GM21723 (cell line): ENCODE results near the gene PRRT4.

Experiments used
- ATAC-seq: cut with Tn5 transposase; IDR thresholded peaks from one replicate; pipeline ENCODE4 v1.9.1; 2021; ENCODE audit warnings: mild to moderate bottlenecking, moderate library complexity; ENCODE audit not compliant: unreplicated experiment

The PRRT4 gene

GRCh38 chr7:128361411-128362379 is at the start of gene PRRT4:
Gene PRRT4 (minus strand): TSS chr7:128361690.
- peak; percentile 56 for ATAC-seq

DNA sequence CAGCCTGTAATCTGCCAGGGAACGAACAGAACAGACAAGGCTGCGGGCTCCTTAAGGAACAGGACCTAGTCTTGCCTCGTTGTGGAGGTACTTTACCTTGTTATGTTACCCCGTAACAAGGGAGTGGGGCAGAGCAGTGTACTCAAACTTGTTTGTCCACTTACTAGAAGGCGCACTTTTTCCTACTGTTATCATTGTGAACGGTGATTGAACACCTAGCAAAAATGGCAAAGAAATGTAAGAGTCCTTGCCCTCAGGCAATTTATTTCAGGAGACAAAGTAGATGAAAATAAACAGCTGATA is 48.9 kb upstream of the PRRT4 start:
- ATAC-seq = no peak

GRCh38 chr7:128409596-128410450 is 48.3 kb upstream of the PRRT4 start, which contains the start of gene IMPDH1:
Gene IMPDH1 (minus strand): TSS chr7:128409982. CDS start chr7:128409901, 81 bp downstream.
- ATAC-seq = peak; percentile 81

DNA sequence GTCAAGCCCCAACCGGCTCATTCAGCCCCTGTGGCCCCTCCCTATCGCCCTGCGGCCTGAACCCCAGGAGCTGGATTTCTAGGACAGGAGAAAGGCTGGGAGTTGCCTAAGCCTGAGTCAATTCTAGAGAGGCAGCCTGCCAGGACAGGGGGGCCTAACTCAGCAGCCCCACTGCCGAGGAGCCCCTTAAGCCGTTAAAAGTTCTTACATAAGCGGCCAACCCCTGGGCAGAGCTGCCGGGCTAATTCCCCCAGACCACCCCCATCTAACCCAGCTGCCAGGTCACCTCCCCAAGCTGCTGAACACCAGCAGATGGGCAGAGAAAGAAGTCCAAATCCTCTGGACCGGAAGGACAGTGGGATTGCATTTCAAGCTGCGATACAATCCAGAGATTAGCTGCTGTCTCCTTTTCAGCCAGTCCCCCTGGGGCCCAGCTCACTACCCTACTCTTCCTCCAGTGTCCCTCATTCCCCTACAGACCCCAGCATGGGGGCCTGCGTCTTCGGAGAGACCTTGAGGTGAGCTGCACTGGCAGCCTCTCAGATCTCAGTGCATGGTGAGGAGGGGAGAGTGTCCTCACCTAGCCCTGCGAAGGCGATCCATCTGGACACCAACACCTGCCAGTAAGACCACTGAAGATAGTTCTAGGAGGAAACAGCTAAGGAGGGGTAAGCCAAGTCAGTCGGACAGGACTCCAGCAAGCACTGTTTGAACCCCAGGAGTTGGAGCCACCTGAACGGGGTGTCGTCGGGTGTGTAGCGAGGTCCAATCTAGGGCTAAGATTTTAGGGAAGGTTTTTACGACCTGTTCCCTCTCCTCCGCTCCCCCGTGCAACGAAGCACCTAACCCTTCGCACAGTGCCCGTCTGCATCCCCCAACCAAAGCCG is 47.5 kb upstream of the PRRT4 start:
- ATAC-seq = no peak

DNA sequence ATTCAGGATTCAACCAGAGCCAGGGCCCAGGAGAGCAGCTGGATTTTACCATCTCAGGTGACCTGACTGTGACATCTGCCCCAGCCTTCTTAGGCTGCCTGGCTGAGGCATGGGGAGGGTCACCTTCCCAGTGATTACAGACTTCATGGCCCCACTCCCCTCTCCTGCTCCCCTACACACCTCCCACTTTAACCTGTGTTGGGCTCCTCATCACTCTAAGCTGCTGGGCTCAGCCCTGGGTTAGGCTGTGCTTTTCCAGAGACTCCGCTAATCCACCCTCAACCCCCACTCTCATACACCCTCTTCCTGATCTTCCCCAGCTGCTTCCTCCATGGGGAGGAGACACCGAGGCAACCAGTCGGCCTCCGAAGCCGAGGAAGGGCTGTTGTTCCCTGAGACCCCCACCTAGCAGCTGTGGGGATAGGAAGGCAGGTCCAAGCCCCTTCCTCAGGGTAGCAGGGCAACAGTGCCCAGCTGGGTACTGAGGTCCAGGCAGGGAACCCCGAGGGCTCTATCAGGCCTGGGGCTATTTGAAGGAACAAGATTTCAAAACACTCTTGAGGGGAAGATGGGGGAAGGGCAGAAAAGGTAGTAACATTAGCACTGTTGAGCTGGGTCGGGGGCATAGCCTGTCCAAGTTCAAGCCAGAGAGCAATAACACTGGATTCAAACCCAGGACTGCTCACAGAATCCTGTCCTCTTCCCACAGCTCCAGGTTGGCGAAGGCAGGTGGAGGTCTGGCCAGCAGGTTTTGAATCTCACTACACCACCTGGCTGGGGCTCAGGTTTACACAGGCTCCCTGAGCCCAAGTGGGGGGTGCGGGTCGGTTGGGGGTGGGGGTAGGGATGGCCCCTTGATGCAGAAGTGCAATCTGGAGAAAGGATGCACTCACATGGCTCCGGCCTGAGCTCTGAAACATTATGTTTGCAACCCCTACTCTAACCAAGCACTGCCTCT is 46.5 kb upstream of the PRRT4 start:
- ATAC-seq = no peak

DNA sequence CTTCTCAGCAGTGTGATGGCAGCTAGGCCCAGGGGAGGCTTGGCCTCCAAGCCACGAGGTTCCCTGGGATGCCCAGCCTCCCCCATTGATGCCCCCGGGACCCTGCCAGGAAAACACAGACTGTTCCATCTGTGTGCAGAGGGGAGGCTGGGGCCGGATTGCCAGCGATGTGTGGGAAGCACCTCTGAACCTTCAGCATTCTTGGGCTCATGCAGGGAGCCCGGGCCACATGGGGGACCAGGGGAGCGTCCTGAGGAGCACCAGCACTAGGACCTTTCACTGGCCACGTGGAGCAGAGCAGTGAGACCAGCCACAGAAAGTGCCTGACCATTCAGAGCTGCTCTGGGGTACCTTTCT is 45.7 kb upstream of the PRRT4 start:
- no peak for ATAC-seq

- no peak for ATAC-seq
These were observed 45.1 kb upstream of the PRRT4 start for GRCh38 chr7:128406314-128407232.

GRCh38 chr7:128405471-128406313 is 44.2 kb upstream of the PRRT4 start:
- peak; percentile 22 for ATAC-seq

- ATAC-seq = no peak
These were observed 43.5 kb upstream of the PRRT4 start for GRCh38 chr7:128404886-128405470.

- no peak for ATAC-seq
These were observed 42.7 kb upstream of the PRRT4 start for GRCh38 chr7:128404143-128404681.

DNA sequence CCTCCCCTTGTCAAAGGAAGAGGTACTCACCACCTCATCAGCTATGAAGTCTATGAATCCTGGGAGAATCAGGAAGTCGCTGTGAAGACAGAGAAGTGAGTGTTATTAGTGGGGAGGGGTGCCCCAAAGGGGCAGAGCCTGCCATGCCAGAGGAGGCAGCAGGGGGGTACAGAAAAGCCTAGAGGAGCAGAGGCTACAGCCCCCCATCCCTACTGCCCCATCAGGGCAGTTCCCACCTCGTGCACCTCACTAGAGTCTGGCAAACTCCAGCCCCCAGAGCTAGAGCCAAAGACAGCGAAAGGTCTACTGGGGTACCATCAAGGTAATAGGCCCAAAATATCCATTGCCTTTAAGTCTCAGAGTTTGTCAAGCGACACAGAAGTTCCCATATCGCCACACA is 42.2 kb upstream of the PRRT4 start:
- ATAC-seq = no peak

DNA sequence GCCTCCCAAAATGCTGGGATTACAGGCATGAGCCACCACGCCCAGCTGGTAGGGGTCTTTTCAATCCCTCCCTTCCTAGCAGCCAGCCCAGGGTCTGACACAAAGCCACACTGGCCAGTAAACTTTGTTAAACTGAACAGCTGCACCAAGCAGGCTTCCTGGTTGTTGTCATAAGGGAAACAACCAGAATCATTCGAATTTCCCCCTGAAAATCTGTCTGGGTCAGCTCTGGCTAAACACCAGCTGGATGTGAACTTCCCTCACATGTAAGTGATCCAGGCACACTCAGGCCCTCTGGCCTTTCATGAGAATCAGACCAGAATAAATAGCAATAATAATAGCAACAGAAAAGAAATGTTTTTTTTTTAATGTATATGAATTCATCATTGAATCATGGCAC is 40.9 kb upstream of the PRRT4 start:
- no peak for ATAC-seq

DNA sequence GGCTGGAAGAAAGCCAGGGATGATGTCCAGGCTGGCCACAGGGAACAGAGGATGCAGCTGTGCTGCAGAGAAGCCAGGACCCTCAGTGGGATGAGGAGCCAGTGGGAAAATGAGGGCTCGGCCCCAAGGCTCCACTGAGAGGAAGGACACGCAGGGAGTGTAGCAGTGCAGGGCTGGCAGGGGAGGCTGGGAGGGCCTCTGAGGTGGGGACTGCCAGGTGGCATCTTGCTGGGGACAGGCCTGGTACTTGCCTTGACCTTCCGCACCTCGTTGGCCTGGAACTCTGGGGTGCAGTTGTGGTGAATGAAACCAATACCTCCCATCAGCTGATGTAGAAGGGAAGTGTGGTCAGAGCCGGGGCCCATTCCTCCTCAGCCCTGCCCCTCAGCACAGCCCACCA is 39.1 kb upstream of the PRRT4 start:
- no peak for ATAC-seq

- ATAC-seq = no peak
These were observed 38.5 kb upstream of the PRRT4 start for GRCh38 chr7:128399991-128400390.

GRCh38 chr7:128398841-128399135 is 37.3 kb upstream of the PRRT4 start:
- peak; percentile 30 for ATAC-seq

DNA sequence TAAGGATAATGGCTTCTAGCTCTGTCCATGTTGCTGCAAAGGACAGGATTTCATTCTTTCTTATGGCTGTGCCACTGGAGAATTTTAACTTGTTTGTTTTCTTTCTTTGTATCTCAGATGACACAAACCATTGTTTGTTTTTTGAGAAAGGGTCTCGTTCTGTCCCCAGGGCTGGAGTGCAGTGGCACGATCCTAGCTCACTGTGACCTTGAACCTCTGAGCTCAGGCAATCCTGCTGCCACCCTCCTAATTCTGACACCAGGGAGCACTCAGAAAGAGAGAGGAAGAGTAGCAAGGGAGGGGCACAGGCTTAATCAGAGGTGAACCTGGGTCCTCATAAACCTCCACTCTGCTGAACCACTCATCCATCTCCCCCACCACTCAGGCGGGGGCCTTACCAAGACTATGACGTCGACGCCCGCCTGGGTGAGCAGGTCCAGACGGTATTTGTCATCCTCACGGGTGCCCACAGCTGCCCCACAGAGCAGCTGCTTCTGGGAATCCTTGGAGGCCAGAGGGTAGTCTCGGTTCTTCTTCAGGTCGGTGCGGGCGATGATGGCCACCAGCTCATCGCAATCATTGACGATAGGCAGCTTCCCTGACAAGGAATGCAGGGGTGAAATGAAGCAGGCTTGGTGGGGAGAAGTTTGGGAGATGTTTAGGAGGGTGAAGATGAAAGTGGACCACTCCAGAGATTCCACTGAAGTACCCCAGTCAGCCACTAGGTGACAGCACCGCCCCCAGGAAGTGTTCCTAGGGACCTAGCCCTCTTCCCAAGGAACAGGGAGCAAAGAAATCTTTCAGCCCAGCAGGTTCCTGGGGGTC is 36.7 kb upstream of the PRRT4 start:
- peak; percentile 62 for ATAC-seq
